Rectal smooth muscle tissue (tissue), 1 donor: ENCODE measurements around the gene GLCCI1.
"Not testable (repeated sequence)": the region's sequence is repeated elsewhere in the genome, so short reads cannot be mapped to it uniquely, and the experiment has no call there.

Source experiments
- H3K27ac ChIP-seq: one replicate; pipeline ENCODE4 v1.7.0; 2013; ENCODE audit warnings: low read depth, low read length, inconsistent platforms
- H3K27me3 ChIP-seq: one replicate; pipeline ENCODE4 v1.7.0; 2013; ENCODE audit warnings: low read length; ENCODE audit not compliant: control insufficient read depth, insufficient read depth
- H3K36me3 ChIP-seq: one replicate; pipeline ENCODE4 v1.7.0; 2013; ENCODE audit warnings: low read length; ENCODE audit not compliant: control insufficient read depth, insufficient read depth
- H3K4me1 ChIP-seq: one replicate; pipeline ENCODE4 v1.7.0; 2013; ENCODE audit warnings: low read length; ENCODE audit not compliant: control insufficient read depth, insufficient read depth
- H3K4me3 ChIP-seq: one replicate; pipeline ENCODE4 v1.7.0; 2013; ENCODE audit warnings: low read length
- H3K9ac ChIP-seq: one replicate; pipeline ENCODE4 v1.7.0; 2013; ENCODE audit warnings: low read length

GLCCI1 gene

GRCh38 chr7:7979558-7979957 lies 11.0 kb downstream of the GLCCI1 start:
- no peak overlapping the region for H3K4me3 ChIP-seq
- no peak overlapping the region for H3K27ac ChIP-seq
- peaks cover 4% of the 10 kb centered on the region for H3K4me1 ChIP-seq

GRCh38 chr7:7980134-7980533 lies 11.5 kb downstream of the GLCCI1 start:
- Histone ChIP-seq H3K27ac (no peak overlapping the region), H3K27me3 (no peaks in the 10 kb centered on the region), H3K4me3 (no peak overlapping the region), H3K4me1 (peaks cover 4% of the 10 kb centered on the region), H3K36me3 (no peaks in the 10 kb centered on the region), H3K9ac (no peak overlapping the region)

More at GRCh38 chr7:7979558-7979957, 11.0 kb downstream of the GLCCI1 start:
- no peaks in the 10 kb centered on the region for H3K36me3 ChIP-seq
- no peak overlapping the region for H3K9ac ChIP-seq
- H3K27me3 ChIP-seq = no peaks in the 10 kb centered on the region

DNA sequence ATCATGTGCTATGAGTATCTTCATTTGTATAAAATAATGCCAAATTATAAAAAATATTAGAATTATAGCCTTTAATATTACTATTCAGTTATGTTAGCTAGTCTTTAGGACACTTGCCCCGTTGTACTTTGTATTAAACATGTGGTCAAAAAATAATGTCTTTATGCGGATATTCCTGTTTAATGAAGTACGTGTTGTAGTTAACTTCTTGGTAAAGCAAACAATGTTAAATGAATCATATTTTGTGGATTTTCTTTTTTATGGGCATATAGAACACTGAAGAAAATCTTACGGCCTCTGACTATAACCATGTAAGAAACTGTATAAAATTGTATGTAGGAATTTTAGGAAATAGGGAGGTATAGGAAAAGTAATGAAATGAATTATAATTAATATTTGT lies 14.3 kb downstream of the GLCCI1 start:
- no peak overlapping the region for H3K27ac ChIP-seq
- H3K4me3 ChIP-seq = no peak overlapping the region
- H3K4me1 ChIP-seq = peaks cover 4% of the 10 kb centered on the region
- no peaks in the 10 kb centered on the region for H3K36me3 ChIP-seq
- H3K27me3 ChIP-seq = no peaks in the 10 kb centered on the region
- no peak overlapping the region for H3K9ac ChIP-seq

- no peak overlapping the region for H3K9ac ChIP-seq
- H3K27me3 ChIP-seq = no peaks in the 10 kb centered on the region
- no peaks in the 10 kb centered on the region for H3K4me1 ChIP-seq
- no peak overlapping the region for H3K4me3 ChIP-seq
- H3K36me3 ChIP-seq = no peaks in the 10 kb centered on the region
- no peak overlapping the region for H3K27ac ChIP-seq
Observed at GRCh38 chr7:7984424-7984823, 15.8 kb downstream of the GLCCI1 start.

- H3K27ac ChIP-seq = no peak overlapping the region
- no peaks in the 10 kb centered on the region for H3K27me3 ChIP-seq
- H3K9ac ChIP-seq = no peak overlapping the region
- H3K4me3 ChIP-seq = no peak overlapping the region
- no peaks in the 10 kb centered on the region for H3K36me3 ChIP-seq
- no peaks in the 10 kb centered on the region for H3K4me1 ChIP-seq
Observed at GRCh38 chr7:7988706-7989105, 20.1 kb downstream of the GLCCI1 start.

DNA sequence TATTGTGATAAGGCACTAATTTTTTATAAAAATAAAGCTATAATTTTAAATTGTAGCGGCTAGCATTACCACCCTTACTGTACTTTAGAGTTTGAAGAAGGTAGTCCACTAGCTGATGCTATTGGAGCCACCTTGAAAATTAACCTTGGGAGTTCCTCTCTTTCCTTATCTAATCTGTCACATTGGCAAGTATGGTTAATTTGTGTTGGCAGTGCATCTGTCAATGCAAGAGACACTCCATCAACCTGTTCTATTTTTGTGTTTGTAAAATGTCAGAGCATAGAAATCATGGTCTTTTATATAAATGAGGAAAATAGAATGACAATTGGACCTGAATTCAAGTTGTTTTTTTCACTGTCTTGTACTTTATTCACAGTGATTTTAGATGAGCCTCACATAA lies 20.5 kb downstream of the GLCCI1 start:
- H3K9ac ChIP-seq = no peak overlapping the region
- H3K27me3 ChIP-seq = no peaks in the 10 kb centered on the region
- H3K4me3 ChIP-seq = no peak overlapping the region
- no peaks in the 10 kb centered on the region for H3K36me3 ChIP-seq
- no peaks in the 10 kb centered on the region for H3K4me1 ChIP-seq
- H3K27ac ChIP-seq = no peak overlapping the region

DNA sequence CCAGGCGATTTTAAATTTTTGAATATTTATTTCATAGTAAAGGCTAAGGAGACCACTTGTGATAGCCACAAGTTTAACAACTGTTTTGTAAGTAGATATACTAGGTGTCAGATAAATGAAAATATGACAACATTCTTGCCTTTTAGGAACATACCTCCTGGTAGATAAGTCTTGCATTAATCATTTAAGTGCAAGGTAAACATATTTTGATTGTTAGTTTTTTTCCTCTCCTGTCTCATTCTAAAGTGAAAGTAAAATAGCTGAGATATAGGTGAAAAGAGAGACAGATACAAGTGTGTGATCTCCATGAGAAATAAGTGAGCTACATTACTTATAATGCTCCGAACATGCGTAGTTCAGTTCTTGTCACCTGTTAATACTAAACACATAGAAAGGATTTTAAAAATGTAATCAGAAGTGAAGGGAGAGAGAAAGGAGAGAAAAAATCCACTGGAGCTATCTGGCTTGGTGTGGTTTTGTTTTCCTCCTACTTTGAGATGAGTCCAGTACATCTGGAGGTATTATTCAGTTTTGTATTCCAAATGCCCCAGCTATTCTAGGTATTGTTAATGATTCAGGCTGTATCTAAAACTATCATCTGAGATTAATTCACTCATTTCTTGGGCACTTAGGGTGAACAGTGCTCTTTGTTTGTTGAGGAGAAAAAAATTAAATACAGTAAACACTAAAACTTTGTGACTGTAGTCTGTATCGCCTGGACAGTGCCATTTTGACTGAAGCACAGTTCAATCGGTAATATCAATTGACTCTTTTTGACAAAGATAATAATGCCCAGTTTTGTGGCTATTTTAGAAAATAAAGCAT lies 21.2 kb downstream of the GLCCI1 start:
- no peaks in the 10 kb centered on the region for H3K27me3 ChIP-seq
- H3K4me1 ChIP-seq = no peaks in the 10 kb centered on the region
- no peak overlapping the region for H3K27ac ChIP-seq
- H3K4me3 ChIP-seq = no peak overlapping the region
- no peaks in the 10 kb centered on the region for H3K36me3 ChIP-seq
- no peak overlapping the region for H3K9ac ChIP-seq

DNA sequence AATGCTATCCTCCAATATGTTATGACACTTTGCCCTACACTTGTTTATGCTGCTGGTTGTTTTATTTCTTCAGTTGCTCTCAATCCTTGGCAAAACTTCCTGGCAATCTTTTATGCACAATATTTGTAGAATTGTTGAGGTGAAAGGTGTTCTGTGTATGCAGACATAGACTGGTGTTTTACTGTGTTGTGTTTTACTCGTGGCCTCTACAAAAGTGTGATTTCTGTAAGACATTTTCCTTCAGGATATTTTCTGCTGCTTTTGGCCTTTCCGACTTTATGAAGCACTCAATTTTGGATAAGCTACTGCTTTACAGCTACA lies 21.8 kb downstream of the GLCCI1 start:
- Histone ChIP-seq H3K9ac (no peak overlapping the region), H3K27ac (no peak overlapping the region), H3K27me3 (no peaks in the 10 kb centered on the region), H3K4me3 (no peak overlapping the region), H3K36me3 (no peaks in the 10 kb centered on the region), H3K4me1 (no peaks in the 10 kb centered on the region)

GRCh38 chr7:7992506-7992905 lies 23.9 kb downstream of the GLCCI1 start:
- Histone ChIP-seq H3K4me1 (no peaks in the 10 kb centered on the region), H3K36me3 (no peaks in the 10 kb centered on the region), H3K27me3 (no peaks in the 10 kb centered on the region), H3K27ac (no peak overlapping the region), H3K9ac (no peak overlapping the region), H3K4me3 (no peak overlapping the region)

GRCh38 chr7:7995348-7995747 lies 26.8 kb downstream of the GLCCI1 start:
- H3K9ac ChIP-seq, H3K4me1 ChIP-seq, H3K27ac ChIP-seq, H3K27me3 ChIP-seq, H3K36me3 ChIP-seq, H3K4me3 ChIP-seq: not testable (repeated sequence)

- no peak overlapping the region for H3K9ac ChIP-seq
- H3K27ac ChIP-seq = no peak overlapping the region
- H3K4me3 ChIP-seq = no peak overlapping the region
- no peaks in the 10 kb centered on the region for H3K4me1 ChIP-seq
- H3K27me3 ChIP-seq = no peaks in the 10 kb centered on the region
- no peaks in the 10 kb centered on the region for H3K36me3 ChIP-seq
Observed at GRCh38 chr7:7996568-7996967, 28.0 kb downstream of the GLCCI1 start.

DNA sequence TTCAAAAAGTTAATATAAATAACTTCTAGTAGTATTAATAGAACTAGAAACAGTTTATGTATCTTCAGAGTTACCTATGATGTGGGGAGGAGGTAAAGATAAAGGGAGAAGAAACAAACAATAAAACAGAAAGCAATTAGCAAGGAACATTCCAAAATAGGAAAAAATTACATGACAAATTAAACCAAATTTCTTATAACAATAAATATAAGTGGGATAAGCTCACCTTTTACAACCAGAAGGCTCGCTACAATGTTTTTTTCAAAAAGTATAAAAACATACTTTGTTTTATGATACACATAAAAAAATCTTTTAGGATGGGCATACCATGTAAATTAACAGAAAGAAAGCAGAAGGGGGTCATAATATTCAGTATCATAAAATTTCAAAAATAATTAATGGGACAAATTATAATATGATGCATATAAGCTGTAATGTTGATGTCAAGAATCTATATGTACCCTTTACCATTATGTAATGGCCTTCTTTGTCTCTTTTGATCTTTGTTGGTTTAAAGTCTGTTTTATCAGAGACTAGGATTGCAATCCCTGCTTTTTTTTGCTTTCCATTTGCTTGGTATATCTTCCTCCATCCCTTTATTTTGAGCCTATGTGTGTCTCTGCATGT lies 31.8 kb downstream of the GLCCI1 start:
- Histone ChIP-seq H3K36me3 (no peaks in the 10 kb centered on the region), H3K4me3 (no peak overlapping the region), H3K27me3 (no peaks in the 10 kb centered on the region), H3K9ac (no peak overlapping the region), H3K4me1 (no peaks in the 10 kb centered on the region), H3K27ac (no peak overlapping the region)

DNA sequence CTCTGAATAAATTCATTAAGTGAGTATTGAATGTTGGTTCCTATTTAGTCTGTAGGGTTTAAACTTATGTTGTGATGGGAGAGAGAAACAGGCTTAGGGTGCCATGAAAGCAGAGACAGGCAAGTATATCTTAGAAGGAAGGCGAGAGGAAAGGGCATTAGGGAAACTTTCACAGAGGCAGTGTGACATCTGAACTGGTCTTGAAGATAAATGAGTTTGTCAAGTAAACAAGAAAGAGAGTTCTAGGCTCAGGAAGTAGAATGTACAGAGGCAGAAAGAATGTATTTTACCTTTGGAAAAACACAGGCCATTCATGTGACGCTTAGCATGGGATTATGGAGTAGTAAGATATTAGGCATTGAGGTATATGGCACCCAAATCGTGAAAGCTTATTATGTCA lies 34.5 kb downstream of the GLCCI1 start:
- H3K36me3 ChIP-seq = peaks cover 5% of the 10 kb centered on the region
- H3K4me1 ChIP-seq = no peaks in the 10 kb centered on the region
- no peak overlapping the region for H3K4me3 ChIP-seq
- no peaks in the 10 kb centered on the region for H3K27me3 ChIP-seq
- no peak overlapping the region for H3K9ac ChIP-seq
- H3K27ac ChIP-seq = no peak overlapping the region
